Neural crest cell (in vitro differentiated cells): Measurements from ENCODE around the gene TMEM229B. TPM values are rescaled to one million over a fixed set of nuclear protein-coding genes. Genes with fewer than 3 reads are reported as not detected.

Experiments used
- DNase-seq: peaks from one replicate; pipeline ENCODE4 v3.0.0; 2021; ENCODE audit warnings: low read depth, mixed read lengths, low spot score
- H3K27ac Mint-ChIP-seq: one replicate; pipeline ENCODE4 v1.8.0; 2021; ENCODE audit warnings: mild to moderate bottlenecking, mixed read lengths; ENCODE audit not compliant: unreplicated experiment
- H3K27me3 Mint-ChIP-seq: 2 replicates; pipeline ENCODE4 v1.8.0; 2021; ENCODE audit warnings: low read depth, mild to moderate bottlenecking, mixed read lengths
- H3K36me3 Mint-ChIP-seq: 2 replicates; pipeline ENCODE4 v1.8.0; 2021; ENCODE audit warnings: low read depth, mild to moderate bottlenecking, mixed read lengths
- H3K4me1 Mint-ChIP-seq: 2 replicates; pipeline ENCODE4 v1.8.0; 2021; ENCODE audit warnings: mixed read lengths
- H3K4me3 Mint-ChIP-seq: one replicate; pipeline ENCODE4 v1.8.0; 2021; ENCODE audit warnings: mild to moderate bottlenecking, mixed read lengths
- H3K9me3 Mint-ChIP-seq: 2 replicates; pipeline ENCODE4 v1.8.0; 2021; ENCODE audit warnings: mixed read lengths
- CTCF ChIP-seq: fragments of 200-600 bp; sonication (generic); conservative IDR thresholded peaks from 2 replicates; pipeline ENCODE4 v1.5.0; 2021; ENCODE audit warnings: antibody characterized with exemption, mild to moderate bottlenecking
- total RNA-seq: library from RNA; stranded (reverse); gene quantifications from 2 replicates; pipeline ENCODE4 v1.2.1, GENCODE V29; 2021

TMEM229B gene
- total RNA-seq, 1 donor from 2014 or later = 5.2 TPM

DNA sequence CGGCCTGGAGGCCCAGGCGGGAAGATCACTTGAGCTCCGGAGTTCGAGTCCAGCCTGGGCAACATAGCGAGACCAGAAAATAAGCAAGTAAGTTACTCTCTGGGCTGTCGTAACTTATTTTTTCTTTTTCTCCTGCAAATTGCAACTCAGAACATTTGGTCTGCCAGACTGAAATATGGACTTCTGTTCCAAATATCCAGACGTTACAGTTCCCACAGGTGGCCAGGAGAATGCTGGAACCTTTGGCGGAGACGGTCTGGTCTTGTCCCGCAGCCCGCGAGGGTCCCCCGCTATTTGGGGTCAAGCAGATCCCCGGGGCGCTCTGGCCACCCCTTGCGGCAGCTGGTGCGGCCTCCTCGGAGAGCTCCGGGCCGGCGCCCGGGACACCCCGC is 44.1 kb upstream of the TMEM229B start:
- peak overlapping the region; percentile 83 for H3K4me3 Mint-ChIP-seq
- no peak for TF ChIP-seq CTCF
- no peak for DNase-seq
- H3K4me1 Mint-ChIP-seq = peaks cover 33% of the 10 kb centered on the region
- no peak overlapping the region for H3K27ac Mint-ChIP-seq
- peaks cover 3% of the 10 kb centered on the region for H3K27me3 Mint-ChIP-seq
- H3K9me3 Mint-ChIP-seq = no peaks in the 10 kb centered on the region
- H3K36me3 Mint-ChIP-seq = no peaks in the 10 kb centered on the region

DNA sequence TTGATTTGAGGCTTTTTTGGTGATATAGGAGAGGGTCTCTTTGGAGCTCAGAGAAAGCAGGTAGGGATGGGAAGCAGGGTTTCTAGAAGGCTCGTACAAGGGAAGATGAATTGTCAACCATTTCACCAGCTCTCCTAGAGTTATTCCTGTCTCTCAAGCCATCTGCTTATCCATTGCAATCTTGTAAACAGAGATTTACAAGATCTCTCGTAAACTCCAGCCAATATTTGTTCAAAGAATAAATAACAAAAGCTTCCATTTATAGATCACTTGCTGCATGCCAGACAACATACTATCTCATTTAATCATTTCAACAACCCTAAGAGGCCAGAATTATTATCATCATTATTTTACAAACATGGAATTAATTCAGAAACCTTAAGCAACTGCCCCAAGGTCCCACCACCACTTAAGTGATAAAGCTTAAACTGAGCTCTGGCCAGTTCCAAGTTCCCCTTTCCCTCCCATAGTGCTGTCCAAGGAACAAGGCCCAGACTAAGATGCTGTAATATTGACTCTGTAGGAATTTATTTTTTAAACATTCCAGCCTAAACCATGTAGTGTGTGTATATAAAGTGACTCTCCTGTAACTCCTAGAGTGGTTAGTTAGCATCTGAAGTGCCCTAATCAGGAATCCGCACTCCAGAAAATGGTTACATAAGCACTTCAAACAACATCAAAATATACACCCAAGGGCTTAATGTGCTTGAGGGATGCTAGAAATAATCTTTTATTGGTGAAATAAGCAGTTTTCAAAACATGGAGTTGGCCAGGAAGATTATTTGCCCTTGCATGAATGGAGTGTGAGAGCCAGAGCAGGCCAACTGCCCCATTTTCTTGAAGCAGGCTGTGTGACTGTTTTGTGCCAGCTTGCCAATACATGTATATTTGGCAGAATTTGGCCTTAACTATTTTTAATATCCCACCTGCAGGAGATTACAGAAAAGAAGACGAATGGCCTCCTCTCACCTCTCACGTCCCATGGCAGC is 41.7 kb upstream of the TMEM229B start:
- Mint-ChIP-seq H3K9me3 (no peaks in the 10 kb centered on the region), H3K36me3 (no peaks in the 10 kb centered on the region), H3K4me1 (peaks cover 30% of the 10 kb centered on the region), H3K27me3 (peaks cover 5% of the 10 kb centered on the region), H3K4me3 (peak overlapping the region; percentile 78), H3K27ac (no peak overlapping the region)
- TF ChIP-seq CTCF = no peak
- no peak for DNase-seq

DNA sequence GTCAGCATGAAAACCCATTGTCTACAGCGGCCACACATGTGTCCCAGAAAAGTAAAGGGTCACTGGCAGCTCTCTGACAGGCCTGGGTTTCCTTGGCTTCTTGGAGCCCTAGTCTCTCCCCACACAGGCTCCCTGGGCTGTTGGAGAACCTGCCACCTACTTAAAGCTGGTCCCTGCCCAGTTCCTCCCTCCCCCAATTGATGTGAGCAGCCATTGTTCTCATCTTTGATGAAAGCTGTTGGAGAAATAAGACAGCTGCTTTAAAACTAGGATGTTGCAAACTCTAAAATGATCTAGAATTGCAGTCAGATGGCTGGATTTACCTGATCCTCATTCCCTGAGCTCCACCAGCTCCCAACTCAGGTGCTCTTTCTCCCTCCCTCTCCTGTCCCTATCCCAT is 39.8 kb upstream of the TMEM229B start:
- no peak for TF ChIP-seq CTCF
- no peaks in the 10 kb centered on the region for H3K36me3 Mint-ChIP-seq
- no peak overlapping the region for H3K4me3 Mint-ChIP-seq
- no peak overlapping the region for H3K27ac Mint-ChIP-seq
- H3K27me3 Mint-ChIP-seq = peaks cover 5% of the 10 kb centered on the region
- no peak for DNase-seq
- H3K4me1 Mint-ChIP-seq = peaks cover 31% of the 10 kb centered on the region
- no peaks in the 10 kb centered on the region for H3K9me3 Mint-ChIP-seq

GRCh38 chr14:67527756-67528155 is 39.2 kb upstream of the TMEM229B start:
- no peak for DNase-seq
- TF ChIP-seq CTCF = no peak
- no peak overlapping the region for H3K4me3 Mint-ChIP-seq
- no peak overlapping the region for H3K27ac Mint-ChIP-seq
- H3K36me3 Mint-ChIP-seq = no peaks in the 10 kb centered on the region
- peaks cover 31% of the 10 kb centered on the region for H3K4me1 Mint-ChIP-seq
- peaks cover 5% of the 10 kb centered on the region for H3K27me3 Mint-ChIP-seq
- no peaks in the 10 kb centered on the region for H3K9me3 Mint-ChIP-seq

GRCh38 chr14:67526676-67527459 is 38.3 kb upstream of the TMEM229B start:
- no peaks in the 10 kb centered on the region for H3K36me3 Mint-ChIP-seq
- H3K9me3 Mint-ChIP-seq = no peaks in the 10 kb centered on the region
- peaks cover 8% of the 10 kb centered on the region for H3K27me3 Mint-ChIP-seq
- H3K4me3 Mint-ChIP-seq = no peak overlapping the region
- peak; percentile 74 for TF ChIP-seq CTCF
- peak; percentile 30 for DNase-seq
- peaks cover 34% of the 10 kb centered on the region for H3K4me1 Mint-ChIP-seq
- H3K27ac Mint-ChIP-seq = no peak overlapping the region
